ENCODE measurements around the gene TFCP2L1.
"Not testable (repeated sequence)": the region's sequence is repeated elsewhere in the genome, so short reads cannot be mapped to it uniquely, and the experiment has no call there.

- not testable (repeated sequence) for TF ChIP-seq CTCF (IDR thresholded peaks at IDR 0.05); POLR2A (IDR thresholded peaks at IDR 0.05; ENCODE audit: low read depth)
These were observed 59.3 kb downstream of the TFCP2L1 start for GRCh38 chr2:121225681-121226080.

Measured in esophagus muscularis mucosa (tissue), 3 donors.